IMR-90 (cell line): Measurements from ENCODE around the gene SERPIND1. TPM values are rescaled to one million over a fixed set of nuclear protein-coding genes. Genes with fewer than 3 reads are reported as not detected.

Experiments
- ATAC-seq: fragments of 200-7000 bp; cut with Tn5 transposase; 2 replicates; pipeline ENCODE4 v1.9.1; 2020; ENCODE audit warnings: low read depth, mild to moderate bottlenecking, moderate library complexity
- BruUV-seq: library from RNA; stranded (reverse); fragments of 400-500 nt; replicated peaks from 2 replicates; lab custom pipeline; 2021; lab: Mats Ljungman, UMichigan
- CTCF ChIA-PET: fragments of 300-600 bp; formaldehyde crosslinking; extraction: SDS; loops from one replicate; lab custom pipeline; 2021; ENCODE audit warnings: antibody characterized with exemption; lab: Yijun Ruan, JAX
- POLR2A ChIA-PET: fragments of 300-600 bp; sonication (Branson Sonifier 250); formaldehyde crosslinking; loops from one replicate; lab custom pipeline; 2022; ENCODE audit warnings: antibody characterized with exemption; ENCODE audit not compliant: unreplicated experiment; lab: Charles Lee
- DNase-seq: peaks from one replicate; pipeline ENCODE4 v3.0.0; 2013
- H2AFZ ChIP-seq: replicated peaks from 2 replicates; pipeline ENCODE3; 2013; ENCODE audit warnings: low read length, mild to moderate bottlenecking; ENCODE audit not compliant: poor library complexity
- H2AK5ac ChIP-seq: 2 replicates; pipeline ENCODE4 v1.6.1; 2013; ENCODE audit warnings: low read depth, low read length, inconsistent platforms
- H2AK9ac ChIP-seq: replicated peaks from 2 replicates; pipeline ENCODE3; 2013; ENCODE audit warnings: mild to moderate bottlenecking, low read depth, low read length, moderate library complexity; ENCODE audit not compliant: poor library complexity
- H2BK120ac ChIP-seq: 2 replicates; pipeline ENCODE4 v1.6.1; 2013; ENCODE audit warnings: low read depth, low read length, inconsistent platforms
- H2BK15ac ChIP-seq: 3 replicates; pipeline ENCODE4 v1.6.1; 2013; ENCODE audit warnings: low read depth, low read length, inconsistent platforms
- H2BK20ac ChIP-seq: 2 replicates; pipeline ENCODE4 v1.6.1; 2013; ENCODE audit warnings: low read depth, mild to moderate bottlenecking, inconsistent platforms, low read length, moderate library complexity
- H2BK5ac ChIP-seq: 2 replicates; pipeline ENCODE4 v1.6.1; 2013; ENCODE audit warnings: mild to moderate bottlenecking, low read depth, low read length, inconsistent platforms; ENCODE audit not compliant: poor library complexity, severe bottlenecking
- H3K14ac ChIP-seq: replicated peaks from 2 replicates; pipeline ENCODE4 v1.6.1; 2013; ENCODE audit warnings: low read depth, low read length, inconsistent platforms
- H3K18ac ChIP-seq: 2 replicates; pipeline ENCODE4 v1.6.1; 2013; ENCODE audit warnings: low read depth, low read length, control low read depth
- H3K23ac ChIP-seq: 2 replicates; pipeline ENCODE4 v1.6.1; 2013; ENCODE audit warnings: low read depth, low read length, inconsistent platforms
- H3K27ac ChIP-seq: 2 replicates; pipeline ENCODE4 v1.5.1; 2013; ENCODE audit warnings: mild to moderate bottlenecking, control low read depth, low read length; ENCODE audit not compliant: insufficient read depth
- H3K27me3 ChIP-seq: 2 replicates; pipeline ENCODE4 v1.6.1; 2013; ENCODE audit warnings: low read length; ENCODE audit not compliant: control insufficient read depth, insufficient read depth
- H3K36me3 ChIP-seq: 2 replicates; pipeline ENCODE4 v1.6.1; 2013; ENCODE audit warnings: low read length, mixed read lengths; ENCODE audit not compliant: control insufficient read depth, insufficient read depth
- H3K4ac ChIP-seq: 2 replicates; pipeline ENCODE4 v1.6.1; 2013; ENCODE audit warnings: low read depth, low read length, inconsistent platforms
- H3K4me1 ChIP-seq: 2 replicates; pipeline ENCODE4 v1.6.1; 2013; ENCODE audit warnings: low read length, mixed read lengths; ENCODE audit not compliant: control insufficient read depth, insufficient read depth
- H3K4me2 ChIP-seq: 2 replicates; pipeline ENCODE4 v1.6.1; 2013; ENCODE audit warnings: low read depth, mild to moderate bottlenecking, control low read depth, low read length, moderate library complexity
- H3K4me3 ChIP-seq: 2 replicates; pipeline ENCODE4 v1.5.1; 2013; ENCODE audit warnings: low read depth, mild to moderate bottlenecking, control low read depth, low read length, moderate library complexity; ENCODE audit not compliant: insufficient read depth
- H3K56ac ChIP-seq: 2 replicates; pipeline ENCODE4 v1.6.1; 2013; ENCODE audit warnings: low read length, inconsistent platforms; ENCODE audit not compliant: insufficient read depth; ENCODE audit errors: extremely low read depth
- H3K79me1 ChIP-seq, 2 experiments: 2 replicates each; pipeline ENCODE4 v1.6.1; 2013; ENCODE audit warnings: low read length in 2 of 2, inconsistent platforms in 1 of 2, low read depth in 1 of 2
- H3K9ac ChIP-seq: 2 replicates; pipeline ENCODE4 v1.6.1; 2013; ENCODE audit warnings: low read depth, low read length, control low read depth
- H3K9me1 ChIP-seq: 2 replicates; pipeline ENCODE4 v1.6.1; 2013; ENCODE audit warnings: low read length, inconsistent platforms; ENCODE audit not compliant: insufficient read depth
- H3K9me3 ChIP-seq: 2 replicates; pipeline ENCODE4 v1.6.1; 2013; ENCODE audit warnings: low read length; ENCODE audit not compliant: control insufficient read depth, insufficient read depth
- H4K20me1 ChIP-seq: 2 replicates; pipeline ENCODE4 v1.6.1; 2013; ENCODE audit warnings: low read length, inconsistent platforms; ENCODE audit not compliant: insufficient read depth
- H4K5ac ChIP-seq: 2 replicates; pipeline ENCODE4 v1.6.1; 2013; ENCODE audit warnings: mild to moderate bottlenecking, low read depth, low read length, control low read depth
- H4K8ac ChIP-seq, 2 experiments: 2 replicates each; pipeline ENCODE4 v1.6.1; 2013; ENCODE audit warnings: low read depth in 2 of 2, low read length in 2 of 2, control low read depth in 1 of 2, inconsistent platforms in 1 of 2
- H4K91ac ChIP-seq: 2 replicates; pipeline ENCODE4 v1.6.1; 2013; ENCODE audit warnings: low read depth, low read length, inconsistent platforms; ENCODE audit not compliant: insufficient read depth
- CEBPB ChIP-seq: IDR thresholded peaks from 2 replicates; pipeline ENCODE4 v1.6.1; 2012; ENCODE audit warnings: low read depth, low read length, improper control_type of control experiment
- WGBS, 2 experiments: methylation state at CpG; one replicate each; pipeline versions ENCODE4 v1.1.5 to v1.1.7; 2013; ENCODE audit warnings: missing lambda C conversion rate in 2 of 2; ENCODE audit not compliant: insufficient read length in 1 of 2; ENCODE audit errors: extremely low coverage in 2 of 2; 5-methylcytosine and 5-hydroxymethylcytosine counted together
- dilution Hi-C: fragments of 300-500 bp; cut with HindIII; formaldehyde crosslinking; loops from one replicate; pipeline ENCODE4 v1.14.3; 2018; ENCODE audit warnings: low sequenced_read_pairs; ENCODE audit not compliant: unreplicated experiment
- in situ Hi-C: fragments of 300-500 bp; cut with MboI; formaldehyde crosslinking; loops from 3 replicates; pipeline ENCODE4 v1.14.3; 2019; ENCODE audit warnings: low sequenced_read_pairs, inconsistent platforms, mixed read lengths
- intact Hi-C: fragments of 100-400 bp; cut with micrococcal nuclease; formaldehyde crosslinking; loops from 2 replicates; pipeline ENCODE4 v1.10.0; 2022
- polyA plus RNA-seq, 3 experiments: library from polyadenylated mRNA; depleted of rRNA; stranded (reverse); fragments of >200 nt; gene quantifications; 2 replicates each; pipeline ENCODE4 v1.2.3, GENCODE V29; 2012; ENCODE audit warnings: low replicate concordance in 1 of 3
- total RNA-seq: library from RNA; depleted of rRNA; stranded (reverse); fragments of >200 nt; gene quantifications from 2 replicates; pipeline ENCODE4 v1.2.3, GENCODE V29; 2012
- TF ChIP-seq, protein P1 (sequence below): conservative IDR thresholded peaks from 2 replicates; pipeline ENCODE4 v1.5.1; 2012; ENCODE audit warnings: mild to moderate bottlenecking, low read depth, low read length, improper control_type of control experiment

SERPIND1 gene
- total and polyA plus RNA-seq, 2 of the 4 experiments (the other 2 are of a cell fraction): 0.12 TPM; not detected in 1

DNA sequence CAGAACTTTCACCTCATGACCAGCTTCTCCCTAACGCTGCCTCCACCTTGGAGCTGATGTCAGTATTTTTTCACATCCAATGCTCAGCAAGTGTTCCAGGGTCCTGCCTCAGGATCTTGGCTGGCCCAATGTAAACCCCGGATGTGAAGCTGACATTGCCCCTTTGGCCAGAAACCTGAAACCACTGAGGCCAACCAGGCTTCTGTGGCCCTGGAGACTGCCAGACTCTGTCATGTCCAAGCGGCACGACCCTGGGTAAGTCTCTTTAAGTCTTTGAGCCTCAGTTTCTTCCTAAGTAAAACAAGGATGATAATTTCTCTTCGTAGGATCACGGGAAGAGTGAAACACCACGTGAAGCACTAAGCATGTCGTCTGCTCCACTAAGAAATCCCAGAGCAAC, 22.8 kb downstream of the SERPIND1 start:
- no peaks in the 10 kb centered on the region for H4K20me1 ChIP-seq
- TF ChIP-seq, protein P1, sequence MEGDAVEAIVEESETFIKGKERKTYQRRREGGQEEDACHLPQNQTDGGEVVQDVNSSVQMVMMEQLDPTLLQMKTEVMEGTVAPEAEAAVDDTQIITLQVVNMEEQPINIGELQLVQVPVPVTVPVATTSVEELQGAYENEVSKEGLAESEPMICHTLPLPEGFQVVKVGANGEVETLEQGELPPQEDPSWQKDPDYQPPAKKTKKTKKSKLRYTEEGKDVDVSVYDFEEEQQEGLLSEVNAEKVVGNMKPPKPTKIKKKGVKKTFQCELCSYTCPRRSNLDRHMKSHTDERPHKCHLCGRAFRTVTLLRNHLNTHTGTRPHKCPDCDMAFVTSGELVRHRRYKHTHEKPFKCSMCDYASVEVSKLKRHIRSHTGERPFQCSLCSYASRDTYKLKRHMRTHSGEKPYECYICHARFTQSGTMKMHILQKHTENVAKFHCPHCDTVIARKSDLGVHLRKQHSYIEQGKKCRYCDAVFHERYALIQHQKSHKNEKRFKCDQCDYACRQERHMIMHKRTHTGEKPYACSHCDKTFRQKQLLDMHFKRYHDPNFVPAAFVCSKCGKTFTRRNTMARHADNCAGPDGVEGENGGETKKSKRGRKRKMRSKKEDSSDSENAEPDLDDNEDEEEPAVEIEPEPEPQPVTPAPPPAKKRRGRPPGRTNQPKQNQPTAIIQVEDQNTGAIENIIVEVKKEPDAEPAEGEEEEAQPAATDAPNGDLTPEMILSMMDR: no peak
- TF ChIP-seq CEBPB: no peak
- dilution Hi-C loops: no loop called here
- 0 out of 2 replicates have a peak, but pooled peaks cover 2% of the 10 kb centered on the region for H3K4me1 ChIP-seq
- H4K91ac ChIP-seq: no peak overlapping the region
- H2BK120ac ChIP-seq: no peak overlapping the region
- ChIA-PET CTCF (no interaction called here), POLR2A (no interaction called here)
- peaks cover 7% of the 10 kb centered on the region; the same call in 1 of the 2 replicates for H3K9me1 ChIP-seq
- no peaks in the 10 kb centered on the region for H3K27me3 ChIP-seq
- H3K18ac ChIP-seq: no peak overlapping the region
- H2AK5ac ChIP-seq: no peak overlapping the region
- intact Hi-C loops: no loop called here
- no peak overlapping the region for H3K9ac ChIP-seq
- H4K5ac ChIP-seq: no peak overlapping the region
- WGBS, 2 experiments: 93% methylated on average over 7 of the region's 8 CpGs; no CpG with 5 or more reads in 1 of the 2 experiments
- H3K56ac ChIP-seq: no peak overlapping the region
- no peaks in the 10 kb centered on the region for H3K9me3 ChIP-seq
- in situ Hi-C loops: no loop called here
- H3K27ac ChIP-seq: no peak overlapping the region
- DNase-seq (no peak), ATAC-seq (no peak)
- no peak overlapping the region for H4K8ac ChIP-seq
- H2BK20ac ChIP-seq: no peak overlapping the region
- no TSS peak for BruUV-seq
- peaks cover 52% of the 10 kb centered on the region for H3K36me3 ChIP-seq
- no peak overlapping the region for H2BK5ac ChIP-seq
- H3K4me3 ChIP-seq: no peak overlapping the region
- H2AK9ac ChIP-seq: no peak overlapping the region
- H3K23ac ChIP-seq: no peak overlapping the region
- H3K14ac ChIP-seq: no peak overlapping the region
- H3K79me1 ChIP-seq: no peaks in the 10 kb centered on the region
- no peak overlapping the region for H3K4me2 ChIP-seq
- H2AFZ ChIP-seq: no peak overlapping the region
- H3K4ac ChIP-seq: no peak overlapping the region
- H2BK15ac ChIP-seq: no peak overlapping the region
